HG03571 (cell line): Measurements from ENCODE around the gene EML4.
"Not testable (repeated sequence)": the region's sequence is repeated elsewhere in the genome, so short reads cannot be mapped to it uniquely, and the experiment has no call there.

Experiments
- ATAC-seq: cut with Tn5 transposase; IDR thresholded peaks from one replicate; pipeline ENCODE4 v1.9.1; 2021; ENCODE audit not compliant: unreplicated experiment

Gene EML4, protein sequence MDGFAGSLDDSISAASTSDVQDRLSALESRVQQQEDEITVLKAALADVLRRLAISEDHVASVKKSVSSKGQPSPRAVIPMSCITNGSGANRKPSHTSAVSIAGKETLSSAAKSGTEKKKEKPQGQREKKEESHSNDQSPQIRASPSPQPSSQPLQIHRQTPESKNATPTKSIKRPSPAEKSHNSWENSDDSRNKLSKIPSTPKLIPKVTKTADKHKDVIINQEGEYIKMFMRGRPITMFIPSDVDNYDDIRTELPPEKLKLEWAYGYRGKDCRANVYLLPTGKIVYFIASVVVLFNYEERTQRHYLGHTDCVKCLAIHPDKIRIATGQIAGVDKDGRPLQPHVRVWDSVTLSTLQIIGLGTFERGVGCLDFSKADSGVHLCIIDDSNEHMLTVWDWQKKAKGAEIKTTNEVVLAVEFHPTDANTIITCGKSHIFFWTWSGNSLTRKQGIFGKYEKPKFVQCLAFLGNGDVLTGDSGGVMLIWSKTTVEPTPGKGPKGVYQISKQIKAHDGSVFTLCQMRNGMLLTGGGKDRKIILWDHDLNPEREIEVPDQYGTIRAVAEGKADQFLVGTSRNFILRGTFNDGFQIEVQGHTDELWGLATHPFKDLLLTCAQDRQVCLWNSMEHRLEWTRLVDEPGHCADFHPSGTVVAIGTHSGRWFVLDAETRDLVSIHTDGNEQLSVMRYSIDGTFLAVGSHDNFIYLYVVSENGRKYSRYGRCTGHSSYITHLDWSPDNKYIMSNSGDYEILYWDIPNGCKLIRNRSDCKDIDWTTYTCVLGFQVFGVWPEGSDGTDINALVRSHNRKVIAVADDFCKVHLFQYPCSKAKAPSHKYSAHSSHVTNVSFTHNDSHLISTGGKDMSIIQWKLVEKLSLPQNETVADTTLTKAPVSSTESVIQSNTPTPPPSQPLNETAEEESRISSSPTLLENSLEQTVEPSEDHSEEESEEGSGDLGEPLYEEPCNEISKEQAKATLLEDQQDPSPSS

DNA sequence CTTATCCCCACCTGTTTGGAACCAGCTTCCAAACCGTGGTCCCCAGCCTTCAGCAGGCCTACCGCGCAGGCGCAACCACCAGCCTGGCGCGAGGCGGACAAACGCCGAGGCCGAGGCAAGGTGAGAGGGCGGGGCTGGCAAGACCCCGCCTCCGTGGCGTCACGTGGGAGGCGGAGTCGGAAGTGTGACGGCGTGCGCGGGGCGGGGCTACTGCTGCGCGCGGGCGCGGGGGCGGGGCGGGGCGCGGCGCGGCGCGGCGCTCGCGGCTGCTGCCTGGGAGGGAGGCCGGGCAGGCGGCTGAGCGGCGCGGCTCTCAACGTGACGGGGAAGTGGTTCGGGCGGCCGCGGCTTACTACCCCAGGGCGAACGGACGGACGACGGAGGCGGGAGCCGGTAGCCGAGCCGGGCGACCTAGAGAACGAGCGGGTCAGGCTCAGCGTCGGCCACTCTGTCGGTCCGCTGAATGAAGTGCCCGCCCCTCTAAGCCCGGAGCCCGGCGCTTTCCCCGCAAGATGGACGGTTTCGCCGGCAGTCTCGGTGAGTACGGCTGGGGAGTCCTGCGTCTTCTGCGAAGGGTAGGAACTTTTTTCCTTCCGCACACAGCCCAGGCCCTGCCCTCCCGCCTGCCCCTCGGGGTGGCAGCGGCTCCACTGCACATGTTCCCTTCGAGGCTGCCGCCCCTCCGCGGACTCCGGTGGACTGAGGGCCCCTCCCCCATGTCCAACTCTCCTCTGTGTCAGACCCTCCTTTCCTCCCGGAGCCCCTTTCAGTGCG lies at the start of gene EML4:
TSS of gene EML4 (plus strand) at position 254 of the 774 bp plus-strand sequence. CDS start at position 513, 259 bp downstream.
- ATAC-seq: peak; percentile 86

DNA sequence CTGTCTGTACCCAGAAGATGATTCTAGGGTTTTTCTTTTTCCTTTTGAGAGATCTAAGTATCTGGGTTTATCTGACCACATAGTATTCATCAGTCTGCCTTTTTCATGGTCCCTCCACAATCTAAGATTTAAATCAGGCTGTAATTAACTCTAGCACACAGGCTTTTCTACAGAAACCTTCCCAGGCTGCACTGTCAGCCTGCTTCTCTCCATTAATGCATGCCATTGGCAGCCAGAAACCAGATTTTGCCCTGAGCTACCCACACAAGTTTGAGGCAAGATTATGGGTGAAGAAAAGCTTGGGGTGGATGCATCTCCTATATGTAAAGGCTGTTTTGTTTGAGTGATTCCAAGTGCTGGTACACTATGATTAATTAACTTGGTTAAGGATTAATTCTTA lies 45.7 kb upstream of the EML4 start:
- ATAC-seq: no peak

DNA sequence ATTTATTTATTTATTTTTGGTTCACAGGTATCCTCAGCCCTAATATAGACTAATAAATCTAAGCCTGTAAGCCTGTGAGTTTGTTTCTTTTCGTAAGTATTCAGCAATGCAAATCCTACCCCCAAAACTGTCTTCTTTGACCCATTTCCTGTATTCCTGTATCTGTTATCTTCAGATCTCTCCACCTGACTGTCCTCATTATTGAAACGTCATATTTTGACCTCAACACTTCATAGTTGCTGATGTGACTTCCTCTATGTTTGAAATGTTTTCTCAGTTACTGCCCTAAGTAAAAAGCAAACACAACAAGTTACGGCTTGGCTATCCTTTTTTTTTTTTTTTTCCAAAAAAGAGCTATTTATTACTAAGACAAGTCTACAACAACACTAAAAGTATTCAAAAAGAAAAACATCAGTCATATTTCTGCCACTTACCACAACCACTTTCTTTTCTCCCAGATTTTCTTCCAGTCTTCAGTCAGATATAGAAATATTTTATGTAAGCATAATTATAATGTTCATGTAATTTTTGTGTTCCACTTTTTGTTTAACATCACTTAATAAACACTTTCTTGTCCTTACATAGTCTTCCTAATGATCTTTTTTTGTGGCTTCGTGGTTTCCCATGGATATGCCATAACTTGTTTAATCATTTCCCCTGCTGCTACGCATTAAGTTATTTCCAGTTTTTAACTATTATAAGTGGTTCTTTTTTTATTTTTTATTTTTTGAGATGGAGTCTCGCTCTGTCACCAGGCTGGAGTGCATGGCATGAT lies 45.0 kb upstream of the EML4 start:
- ATAC-seq: peak; percentile 44

DNA sequence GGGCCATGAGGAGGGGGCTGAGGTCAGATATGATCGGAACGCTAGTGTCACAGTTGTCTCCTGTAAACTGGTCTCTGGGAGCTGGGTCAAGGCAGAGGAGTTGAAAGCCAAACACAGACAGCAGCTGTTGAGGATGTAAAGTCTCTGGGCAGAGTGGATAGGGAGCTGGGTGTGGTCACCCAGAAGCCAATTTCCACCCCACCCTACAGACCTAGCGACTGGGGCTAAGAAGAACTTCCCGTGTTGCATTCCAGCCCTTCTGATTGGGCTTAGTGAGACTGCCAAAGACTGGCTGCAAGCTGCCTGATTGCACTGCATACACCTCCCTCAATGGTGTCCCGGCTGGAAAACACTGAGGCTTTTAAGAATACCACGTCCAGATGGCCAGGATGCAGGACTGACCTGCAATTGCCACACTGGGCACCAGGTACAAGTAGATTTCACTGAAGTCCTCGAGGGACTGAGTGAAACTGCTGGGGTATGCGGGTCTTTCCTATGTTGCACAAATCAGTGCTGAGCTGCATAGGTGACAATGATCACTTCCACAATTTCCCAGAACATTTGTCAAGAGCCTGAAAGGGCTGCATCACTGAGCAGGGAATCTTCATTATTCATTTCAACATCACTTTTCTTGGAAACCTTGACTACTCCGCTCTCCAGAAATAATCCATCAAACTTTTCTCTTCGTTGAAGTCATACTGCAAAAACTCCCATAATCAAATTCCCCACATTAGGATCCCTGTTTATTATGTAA lies 43.1 kb upstream of the EML4 start:
- ATAC-seq: no peak

DNA sequence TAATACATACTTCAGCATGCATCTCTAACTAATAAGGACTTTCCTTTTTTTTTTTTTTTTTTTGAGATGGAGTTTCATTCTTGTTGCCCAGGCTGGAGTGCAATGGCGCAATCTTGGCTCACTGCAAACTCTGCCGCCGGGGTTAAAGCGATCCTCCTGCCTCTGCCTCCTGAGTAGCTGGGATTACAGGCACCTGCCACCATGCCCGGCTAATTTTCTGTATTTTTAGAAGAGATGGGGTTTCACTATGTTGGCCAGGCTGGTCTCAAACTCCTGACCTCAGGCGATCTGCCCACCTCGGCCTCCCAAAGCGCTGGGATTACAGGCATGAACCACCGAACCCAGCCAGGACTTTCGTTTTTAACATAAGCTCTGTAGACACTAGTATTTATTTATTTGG lies 42.3 kb upstream of the EML4 start:
- ATAC-seq: not testable (repeated sequence)

DNA sequence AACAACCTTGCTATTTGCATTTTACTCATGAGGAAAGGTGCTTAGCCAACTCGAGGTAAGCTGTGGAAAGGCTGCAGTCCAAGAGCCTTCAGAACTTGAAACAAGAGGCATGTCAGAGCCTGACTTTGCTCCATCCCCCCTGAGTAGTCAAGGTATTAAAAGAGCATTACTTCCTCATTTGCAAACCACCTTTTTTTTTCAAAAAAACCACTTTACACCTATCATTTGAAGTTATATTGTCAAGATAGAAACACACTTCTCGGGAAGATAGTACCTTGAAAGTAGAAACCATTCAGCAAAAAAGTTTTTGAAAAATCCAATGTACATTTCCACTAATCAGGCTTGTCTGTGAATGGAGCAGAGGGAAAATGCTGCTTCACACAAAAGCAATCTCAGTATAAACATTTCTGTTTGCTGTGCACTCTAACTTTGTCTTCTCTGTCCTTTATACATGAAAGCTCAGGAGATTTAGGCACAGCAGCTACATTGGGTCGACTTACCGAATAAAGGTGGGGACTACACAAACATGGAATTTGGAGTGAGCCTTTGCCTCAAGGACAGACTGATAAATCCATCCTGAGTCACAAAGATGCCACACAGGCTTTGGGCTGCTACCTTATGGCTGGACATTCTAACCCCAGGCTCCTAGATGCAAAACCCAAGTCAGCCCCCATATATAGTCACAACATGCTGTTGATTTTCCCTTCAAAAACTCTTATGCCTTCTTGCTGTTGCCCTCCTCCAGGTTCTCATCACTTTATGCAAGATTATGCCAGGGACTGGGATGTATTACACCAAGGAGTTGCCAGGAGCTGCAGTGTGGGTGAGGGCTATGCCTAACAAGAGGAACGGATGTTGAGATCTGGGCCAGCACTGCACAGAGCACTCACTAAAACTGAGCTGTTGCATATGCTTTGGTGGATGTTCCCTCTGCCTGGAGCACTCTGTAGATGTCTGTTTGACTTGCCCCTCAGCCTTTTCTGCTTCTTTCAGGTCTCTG lies 41.4 kb upstream of the EML4 start:
- ATAC-seq: peak; percentile 67

DNA sequence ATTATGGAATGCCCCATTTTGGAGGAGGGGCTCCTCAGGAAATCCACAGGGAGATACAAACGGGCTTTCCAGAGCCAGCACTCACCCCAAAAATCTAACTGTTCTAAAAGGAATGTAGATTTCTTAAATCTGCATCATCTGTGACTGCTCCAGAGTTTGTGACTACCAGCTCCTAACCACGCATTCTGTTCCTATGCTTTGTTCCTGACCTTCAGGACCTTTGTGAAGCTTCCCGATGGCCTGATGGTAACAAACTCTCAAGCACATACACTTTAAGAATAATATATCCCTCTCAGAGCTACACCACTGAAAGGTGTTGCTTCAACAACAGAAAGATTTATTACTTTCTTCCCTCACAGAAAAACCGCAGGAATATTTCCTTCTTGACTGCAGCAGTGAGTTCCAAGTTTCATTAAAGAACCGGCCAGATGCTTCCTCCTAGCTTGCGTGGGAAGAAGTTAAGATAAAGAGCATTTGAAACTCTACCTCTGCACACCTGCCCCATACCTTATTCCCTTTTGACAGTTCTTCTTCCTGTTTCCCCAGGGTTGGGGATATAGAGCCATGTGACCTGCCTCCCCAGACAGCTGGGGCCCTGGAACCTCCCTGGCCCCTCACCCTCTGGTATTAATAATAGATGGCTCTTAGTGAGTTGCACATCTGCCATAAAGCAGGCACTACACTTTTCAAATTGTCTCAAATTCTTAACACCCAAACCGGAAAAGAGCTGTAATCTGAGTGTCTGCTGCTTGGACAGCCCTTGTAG lies 40.2 kb upstream of the EML4 start:
- ATAC-seq: no peak

DNA sequence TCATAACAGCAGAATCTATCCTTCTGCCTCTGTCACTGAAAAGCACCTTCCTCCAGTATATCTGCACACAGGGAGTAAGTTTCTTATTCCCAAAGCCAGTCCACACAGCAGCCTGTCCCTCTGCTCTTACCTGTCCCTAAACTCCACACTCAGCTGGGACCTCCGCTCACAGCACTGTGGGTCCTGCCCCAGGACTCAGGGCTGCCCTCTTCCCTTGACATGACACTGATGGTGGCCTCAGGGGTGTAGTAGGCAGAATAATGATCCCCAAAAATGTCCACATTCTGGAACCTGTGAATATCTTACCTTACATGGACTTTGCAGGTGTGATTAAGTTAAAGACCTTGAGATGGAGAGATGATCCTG lies 39.7 kb upstream of the EML4 start:
- ATAC-seq: no peak

DNA sequence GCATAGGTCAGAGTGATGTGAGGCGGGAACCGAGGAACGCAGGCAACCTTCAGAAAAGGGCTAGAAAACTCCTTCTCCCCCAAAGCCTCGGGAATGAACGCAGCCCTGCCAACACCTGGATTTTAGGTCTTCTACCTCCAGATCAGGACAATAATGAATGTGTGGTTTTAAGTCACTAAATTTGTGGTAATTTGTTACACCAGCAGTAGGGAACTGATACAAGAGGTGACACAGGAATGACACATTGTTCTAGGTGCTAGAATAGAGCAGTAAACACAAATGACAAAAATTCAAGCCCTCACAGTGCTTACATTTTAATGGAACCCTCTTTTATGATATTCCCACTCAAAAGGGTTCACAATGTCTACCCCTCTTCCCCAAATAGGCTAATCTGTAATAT lies 39.2 kb upstream of the EML4 start:
- no peak for ATAC-seq

DNA sequence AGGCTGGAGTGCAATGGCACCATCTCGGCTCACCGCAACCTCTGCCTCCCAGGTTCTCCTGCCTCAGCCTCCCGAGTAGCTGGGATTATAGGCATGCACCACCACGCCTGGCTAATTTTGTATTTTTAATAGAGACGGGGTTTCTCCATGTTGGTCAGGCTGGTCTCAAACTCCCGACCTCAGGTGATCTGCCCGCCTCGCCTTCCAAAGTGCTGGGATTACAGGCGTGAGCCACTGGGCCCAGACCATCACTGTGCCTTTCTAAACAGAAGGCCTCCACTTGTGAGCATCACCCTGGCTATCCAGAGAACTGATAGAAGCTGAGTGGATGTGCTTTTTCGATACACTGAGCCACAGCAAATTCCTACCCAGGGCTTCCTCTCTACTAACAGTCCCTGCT lies 38.3 kb upstream of the EML4 start:
- not testable (repeated sequence) for ATAC-seq

DNA sequence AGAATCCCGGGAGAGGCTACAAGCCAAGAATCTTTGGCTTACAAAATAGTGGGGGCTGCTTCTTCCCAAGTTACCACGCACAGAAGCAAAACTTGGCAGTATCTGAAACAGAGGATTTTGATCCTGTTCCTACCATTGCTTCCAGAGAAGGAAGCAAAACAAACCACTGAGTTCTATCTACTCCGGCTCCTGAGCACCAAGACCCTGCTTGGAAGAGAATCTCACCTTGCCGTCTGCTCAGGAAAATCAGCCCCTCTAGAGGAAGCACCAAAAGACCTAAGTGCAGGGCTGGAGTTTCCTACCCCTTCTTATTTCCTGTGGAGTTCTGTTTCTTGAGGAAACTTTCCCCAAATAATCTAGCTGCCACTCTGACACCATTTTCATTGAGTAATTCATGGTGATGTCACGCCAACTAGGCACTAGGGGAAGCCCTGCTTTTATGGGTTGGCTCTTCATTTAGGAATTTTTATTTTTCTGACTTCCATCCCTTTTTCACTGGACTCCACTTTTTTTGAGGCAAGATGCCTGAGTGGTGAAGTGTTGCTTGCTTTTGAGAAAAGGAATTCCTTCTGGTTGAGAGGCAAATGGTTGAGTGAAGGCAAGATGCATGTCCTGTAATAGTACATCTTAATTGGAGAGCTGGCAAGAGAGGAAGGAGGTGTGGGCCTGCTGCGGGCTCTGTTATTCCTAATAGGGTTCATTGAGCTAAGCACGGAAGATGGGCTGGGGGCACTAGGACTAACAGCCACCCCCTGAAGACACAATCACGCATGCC lies 36.8 kb upstream of the EML4 start:
- no peak for ATAC-seq

DNA sequence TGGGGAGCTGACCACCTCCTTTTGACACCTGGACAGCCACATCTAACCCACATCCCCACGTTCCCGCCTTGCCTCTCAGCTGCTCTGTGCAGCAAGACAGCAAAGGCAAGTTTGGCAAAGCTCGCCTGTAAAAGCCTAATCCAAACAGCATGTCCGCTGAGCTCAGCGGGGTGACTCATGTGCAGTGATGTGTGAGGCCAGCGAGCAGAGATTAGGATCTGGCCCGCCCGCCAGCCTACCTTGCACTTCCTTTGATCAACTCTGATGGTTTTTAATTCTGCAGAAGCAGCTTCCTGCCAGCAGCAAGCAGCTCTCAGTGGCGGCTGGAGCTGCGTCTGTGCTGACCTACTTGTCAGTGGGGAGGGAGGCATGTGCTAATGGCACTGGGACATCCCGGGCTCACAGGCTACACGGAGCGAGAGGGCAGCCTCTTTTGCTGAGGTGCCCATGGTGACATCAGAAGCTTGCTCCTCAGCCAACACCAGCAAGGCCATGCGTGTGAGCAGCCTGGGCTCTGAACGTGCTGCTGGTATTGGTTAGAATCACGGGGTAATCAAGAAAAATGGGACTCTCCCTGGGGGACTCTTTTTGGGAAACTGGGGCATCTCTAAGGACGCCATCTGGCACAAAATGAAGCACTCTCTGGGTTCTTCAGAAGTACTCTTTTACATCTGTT lies 36.0 kb upstream of the EML4 start:
- peak; percentile 86 for ATAC-seq

DNA sequence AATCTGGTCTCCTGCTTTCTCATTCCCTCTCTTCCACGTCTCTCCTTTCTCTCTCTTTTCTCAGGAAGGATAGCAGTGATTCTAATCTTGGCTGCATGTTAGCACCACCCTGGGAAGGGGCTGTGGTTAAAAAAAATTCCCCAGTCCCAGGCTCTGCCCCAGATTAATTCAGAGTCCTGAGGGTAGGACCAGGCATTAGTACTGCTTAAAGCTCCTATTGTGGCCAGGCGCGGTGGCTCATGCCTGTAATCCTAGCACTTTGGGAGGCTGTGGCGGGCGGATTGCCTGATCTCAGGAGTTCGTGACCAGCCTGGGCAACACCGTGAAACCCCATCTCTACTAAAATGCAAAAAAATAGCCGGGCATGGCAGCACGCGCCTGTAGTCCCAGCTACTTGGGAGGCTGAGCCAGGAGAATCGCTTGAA lies 35.4 kb upstream of the EML4 start:
- ATAC-seq: no peak

DNA sequence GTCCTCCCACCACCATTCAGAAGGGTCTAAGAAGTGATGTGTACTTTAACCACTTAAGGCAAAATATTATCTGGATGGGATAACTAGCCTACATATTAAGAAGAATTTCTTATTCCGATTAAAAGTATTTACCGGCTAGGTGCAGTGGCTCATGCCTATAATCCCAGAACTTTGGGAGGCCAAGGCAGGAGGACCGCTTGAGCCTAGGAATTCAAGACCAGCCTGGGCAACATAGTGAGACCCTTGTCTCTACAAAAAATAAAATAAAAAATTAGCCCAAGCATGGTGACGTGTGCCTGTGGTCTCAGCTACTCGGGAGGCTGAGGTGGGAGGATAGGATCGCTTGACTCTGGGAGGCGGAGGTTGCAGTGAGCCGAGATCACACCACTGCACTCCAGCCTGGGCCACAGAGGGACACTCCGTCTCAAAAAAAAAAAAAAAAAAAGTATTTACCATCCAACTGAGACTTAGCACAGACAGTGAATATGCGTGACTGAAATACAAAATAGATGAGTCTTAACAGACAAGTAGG lies 34.7 kb upstream of the EML4 start:
- not testable (repeated sequence) for ATAC-seq

DNA sequence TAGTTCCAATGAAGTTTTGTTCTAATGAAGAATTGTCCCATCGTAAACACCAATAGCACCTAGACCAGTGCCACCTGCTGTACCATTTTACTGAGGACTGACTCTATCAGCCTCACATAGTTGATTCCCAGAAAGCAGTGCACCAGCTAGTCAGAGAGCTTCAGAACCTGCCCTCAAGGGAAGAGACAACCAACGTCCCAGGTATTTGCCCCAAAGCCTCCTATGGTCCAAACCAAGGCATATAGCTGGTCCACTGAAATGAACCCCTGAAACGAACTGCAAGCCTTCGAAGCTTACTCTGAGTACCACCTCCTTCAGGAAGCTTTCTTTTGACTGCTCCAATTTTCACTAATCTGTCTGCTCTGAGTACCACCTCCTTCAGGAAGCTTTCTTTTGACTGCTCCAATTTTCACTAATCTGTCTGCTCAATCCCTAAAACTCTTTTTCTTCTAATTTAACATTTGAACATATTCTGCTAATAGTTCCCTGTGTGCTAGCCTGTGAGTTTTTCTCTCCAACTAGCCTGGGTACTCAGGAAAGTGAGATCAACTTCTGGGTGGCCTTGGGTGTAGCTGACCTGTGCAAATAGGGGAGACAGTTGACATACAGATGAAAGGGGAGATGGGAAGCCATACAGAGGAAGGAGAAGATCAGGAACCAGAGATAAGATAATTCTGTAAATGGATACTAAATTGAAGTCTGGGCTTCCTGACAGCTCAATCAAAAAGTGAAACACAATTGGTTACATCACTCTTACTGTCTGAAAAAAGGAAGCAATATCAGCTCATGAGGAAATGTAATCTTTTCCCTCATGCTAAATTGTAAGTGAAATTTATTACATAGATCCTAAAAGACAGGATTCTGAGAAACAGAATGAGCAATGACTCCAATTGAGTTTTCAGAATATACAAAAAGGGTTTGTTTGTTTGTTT lies 33.5 kb upstream of the EML4 start:
- ATAC-seq: no peak
